GM19395 (cell line): ENCODE data around the gene TRIM62.

Experiments
- ATAC-seq: cut with Tn5 transposase; IDR thresholded peaks from one replicate; pipeline ENCODE4 v1.9.1; 2021; ENCODE audit warnings: mild to moderate bottlenecking, moderate library complexity; ENCODE audit not compliant: unreplicated experiment

The TRIM62 gene

DNA sequence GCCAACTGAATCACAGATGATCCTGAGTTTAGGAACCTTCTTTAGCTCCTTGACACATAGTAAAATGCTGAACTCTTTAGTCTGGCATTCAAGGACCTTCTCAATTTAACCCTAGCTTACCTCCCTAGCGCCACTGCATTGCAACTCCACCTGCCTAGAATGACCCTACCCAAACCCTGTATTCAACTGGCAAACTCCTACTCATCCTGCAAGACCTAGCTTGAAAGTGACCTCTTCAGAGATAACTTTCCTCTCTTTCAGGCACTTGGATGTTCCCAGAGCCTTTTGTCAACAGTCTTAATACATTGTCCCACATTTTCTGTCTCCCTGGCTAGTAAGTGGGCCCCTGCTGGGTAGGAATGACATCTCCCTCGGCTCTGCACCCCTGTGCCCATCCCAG lies 19.7 kb downstream of the TRIM62 start:
- no peak for ATAC-seq

DNA sequence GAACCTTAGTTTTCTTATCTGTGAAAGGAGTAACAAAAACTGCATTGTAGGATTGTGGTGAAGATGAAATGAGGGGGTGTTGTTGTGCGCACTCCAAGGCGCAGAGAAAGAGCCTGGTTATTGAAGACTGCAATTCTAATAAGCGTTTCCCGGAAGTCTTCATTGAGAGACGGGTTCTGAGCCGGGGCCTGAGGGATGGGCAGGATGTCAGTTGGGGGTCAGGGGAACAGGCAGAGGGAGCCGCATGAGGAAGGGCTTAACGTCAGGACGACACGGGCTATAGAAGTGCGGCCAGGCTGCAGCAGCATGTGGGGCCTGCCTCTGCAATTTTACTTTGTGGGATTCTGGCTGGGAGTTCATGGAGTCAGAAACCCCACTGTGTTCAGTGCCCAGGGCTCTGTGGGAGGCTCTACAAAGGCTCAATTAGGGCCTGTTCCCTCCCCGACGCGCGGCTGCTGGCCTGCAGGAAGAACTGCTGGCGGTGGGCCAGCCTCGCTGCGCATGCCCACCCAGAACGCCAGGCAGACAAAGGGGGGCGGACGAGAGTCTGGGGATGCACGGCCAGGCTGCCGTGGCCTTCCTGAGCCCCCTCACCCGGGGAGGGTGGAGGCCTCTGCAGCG lies 20.7 kb downstream of the TRIM62 start:
- no peak for ATAC-seq

DNA sequence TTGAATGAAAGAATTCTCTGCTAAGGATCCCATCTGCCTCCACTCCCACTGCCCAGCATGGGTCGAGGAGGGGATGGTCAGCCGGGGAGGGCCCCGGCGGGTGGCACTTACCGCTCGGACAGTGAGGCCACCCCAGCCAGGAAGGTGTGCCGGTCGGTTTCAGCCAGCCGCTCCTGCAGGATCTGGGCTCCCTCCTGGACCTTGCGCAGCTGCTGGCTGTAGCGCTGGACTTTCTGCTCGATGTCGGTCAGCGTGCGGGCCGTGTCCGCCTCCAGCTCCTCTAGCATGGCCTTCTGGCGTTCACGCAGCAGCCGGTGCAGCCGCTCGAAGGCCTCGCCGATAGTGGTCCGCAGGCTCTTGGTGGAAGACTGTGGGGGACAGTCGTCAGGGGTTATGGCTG lies 22.3 kb downstream of the TRIM62 start:
- ATAC-seq, result no peak

DNA sequence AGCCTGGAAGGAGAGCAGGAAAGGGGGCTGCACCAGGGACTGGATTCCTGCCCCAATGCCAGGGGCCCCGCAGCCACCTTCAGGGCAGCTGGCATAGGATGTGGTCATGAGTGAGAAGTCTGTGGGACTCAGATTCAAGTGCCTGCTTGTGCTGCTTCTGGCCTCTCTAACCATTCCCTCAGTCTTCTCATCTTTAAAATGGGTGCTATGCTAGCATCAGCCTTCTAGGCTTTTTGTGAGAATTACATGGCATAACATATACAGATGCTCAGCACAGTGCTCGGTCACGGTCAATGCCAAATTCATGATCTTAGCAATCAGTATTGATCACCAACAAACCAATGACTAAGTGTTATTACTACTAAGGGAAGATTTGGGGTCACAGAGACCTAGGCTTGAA lies 23.5 kb downstream of the TRIM62 start:
- ATAC-seq, result no peak

GRCh38 chr1:33157131-33157530 lies 24.7 kb downstream of the TRIM62 start:
- no peak for ATAC-seq

DNA sequence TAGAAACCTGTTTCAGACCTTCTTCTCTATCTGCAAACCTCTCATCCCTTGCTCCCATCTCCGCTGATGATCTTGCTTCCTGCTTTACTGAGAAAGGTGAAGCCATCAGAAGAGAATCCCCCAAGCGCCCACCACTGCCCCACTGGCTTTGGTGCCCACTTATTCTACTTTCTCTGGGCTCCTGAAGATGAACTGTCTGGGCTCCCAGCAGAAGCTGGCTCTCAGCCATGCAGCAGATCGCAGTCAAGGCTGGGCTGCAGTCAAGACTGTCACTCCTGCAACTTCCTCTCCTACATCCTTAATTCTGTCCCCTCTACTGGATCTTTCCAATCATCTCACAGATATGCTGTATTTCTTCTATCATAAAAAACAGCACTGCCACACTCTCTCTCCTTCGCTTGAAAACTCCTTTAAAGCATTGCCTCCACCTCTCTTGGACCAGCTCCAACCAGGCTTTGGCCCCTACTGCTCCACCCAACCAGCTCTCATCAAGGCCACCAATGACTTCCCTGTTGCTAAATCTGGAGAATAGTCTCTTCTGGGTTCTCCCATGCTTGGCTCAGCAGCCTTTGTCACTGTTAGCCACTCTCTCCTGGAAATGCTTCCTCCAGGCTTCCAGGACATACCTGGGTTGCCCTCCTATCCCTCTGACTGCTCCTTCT lies 25.8 kb downstream of the TRIM62 start:
- ATAC-seq, result no peak

DNA sequence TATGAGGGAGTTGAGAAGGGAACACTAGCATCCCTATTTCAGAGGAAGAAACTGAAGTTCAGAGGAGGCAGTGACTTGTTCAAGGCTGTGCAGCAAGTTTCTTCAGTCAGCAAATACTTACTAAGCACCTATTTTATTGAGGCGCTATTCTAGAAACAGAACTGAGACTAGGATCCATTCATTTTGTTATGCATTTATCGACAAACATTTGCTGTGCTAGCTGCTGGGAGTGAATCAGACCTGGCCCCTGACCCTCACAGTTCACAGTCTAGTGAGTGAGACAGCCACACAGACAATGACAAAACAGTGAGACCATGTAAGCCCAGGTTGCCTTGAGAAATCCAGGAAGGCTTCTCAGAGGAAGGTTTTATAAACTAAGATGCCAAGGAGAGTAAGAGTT lies 28.2 kb downstream of the TRIM62 start:
- ATAC-seq, result no peak

GRCh38 chr1:33152685-33153432 lies 29.0 kb downstream of the TRIM62 start:
- ATAC-seq, result no peak

- no peak for ATAC-seq
Observed at GRCh38 chr1:33151116-33151515, 30.7 kb downstream of the TRIM62 start.

DNA sequence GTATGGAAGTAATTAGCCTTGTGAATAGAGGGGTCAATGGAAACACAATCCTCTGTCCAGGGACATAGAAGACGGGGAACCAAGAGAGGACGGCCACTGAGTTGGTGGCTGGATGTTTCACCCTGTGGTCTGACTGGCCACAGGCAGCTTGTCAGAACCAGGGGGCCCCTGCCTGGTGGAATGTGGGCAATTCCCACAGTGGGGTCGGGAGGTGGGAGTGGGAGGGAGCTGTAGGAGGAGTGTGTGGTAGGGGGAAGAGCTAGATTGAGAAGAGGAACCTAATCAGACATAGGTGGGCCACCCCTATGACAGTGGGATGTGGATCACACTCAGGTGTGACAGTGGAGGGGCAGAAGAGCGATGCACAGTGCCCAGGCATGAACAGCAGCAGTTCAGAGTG lies 31.3 kb downstream of the TRIM62 start:
- no peak for ATAC-seq

GRCh38 chr1:33149453-33150190 lies 32.2 kb downstream of the TRIM62 start:
- ATAC-seq, result no peak

GRCh38 chr1:33148615-33149014 lies 33.2 kb downstream of the TRIM62 start:
- ATAC-seq, result no peak

DNA sequence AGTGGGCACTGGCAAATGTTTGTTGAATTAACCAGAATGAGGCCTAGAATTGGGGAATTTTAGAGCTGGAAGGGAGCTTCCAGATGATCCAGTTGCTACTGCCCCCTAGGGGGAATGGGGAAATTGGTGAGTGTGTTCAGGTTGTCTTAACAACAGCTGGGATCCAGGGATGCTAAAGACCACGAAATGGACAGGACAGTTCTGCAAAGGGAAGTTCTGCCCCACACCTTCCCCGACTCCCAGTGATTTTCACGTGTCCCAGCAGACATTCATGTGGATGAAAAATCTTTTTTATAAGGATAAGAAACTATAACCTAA lies 33.9 kb downstream of the TRIM62 start:
- no peak for ATAC-seq

- no peak for ATAC-seq
Observed at GRCh38 chr1:33147275-33147996, 34.4 kb downstream of the TRIM62 start.

- no peak for ATAC-seq
Observed at GRCh38 chr1:33146003-33146402, 35.8 kb downstream of the TRIM62 start.

DNA sequence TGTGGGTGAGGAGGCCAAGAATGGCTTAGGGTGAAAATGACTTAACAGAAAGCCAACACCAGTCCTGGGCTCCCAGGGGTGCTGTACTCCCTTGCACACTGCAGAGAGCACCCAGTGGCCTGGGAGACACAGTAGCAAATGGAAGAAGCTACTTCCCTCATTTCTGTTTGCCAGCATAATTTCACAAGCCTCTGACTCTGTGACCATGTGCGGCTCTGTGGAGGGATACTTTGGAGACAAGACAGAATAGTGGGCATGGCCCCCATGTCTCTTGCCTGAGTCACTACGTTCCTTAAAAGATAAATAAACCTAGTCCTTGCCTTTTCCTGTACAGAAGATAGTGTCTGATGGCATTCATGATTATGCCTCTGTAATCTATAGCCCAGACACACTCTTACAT lies 38.1 kb downstream of the TRIM62 start:
- ATAC-seq, result no peak

DNA sequence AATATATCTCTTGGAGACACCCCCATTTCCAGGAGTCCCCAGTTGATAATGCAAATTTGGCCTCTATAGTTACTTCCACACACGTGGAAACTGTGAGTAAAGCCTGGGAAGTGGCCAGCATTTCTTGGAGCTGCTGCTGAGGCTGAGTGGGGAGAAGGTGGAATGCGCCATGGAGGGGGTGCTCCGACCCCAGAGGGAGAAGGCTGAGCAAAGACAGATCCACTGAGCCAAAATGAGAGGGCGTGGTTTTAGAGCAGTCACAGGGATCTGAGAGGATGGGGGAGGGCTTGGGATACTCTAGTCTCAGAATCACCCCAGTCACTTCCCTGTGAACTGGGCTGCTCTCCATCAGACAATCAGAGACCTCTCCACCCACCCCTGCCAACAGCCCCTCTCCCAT lies 38.7 kb downstream of the TRIM62 start:
- ATAC-seq, result no peak

GRCh38 chr1:33142483-33143064 lies 39.3 kb downstream of the TRIM62 start:
- ATAC-seq, result no peak

- ATAC-seq, result no peak
Observed at GRCh38 chr1:33141781-33142180, 40.1 kb downstream of the TRIM62 start.

GRCh38 chr1:33141216-33141615 lies 40.6 kb downstream of the TRIM62 start:
- no peak for ATAC-seq
